Neural cell (in vitro differentiated cells): ENCODE data around the gene CDCP2. TPM values are rescaled to one million over a fixed set of nuclear protein-coding genes. Genes with fewer than 3 reads are reported as not detected.

Experiments used
- H2AFZ ChIP-seq: fragments of 200-600, 300-800 bp; sonication (generic), shearing (Covaris generic); 2 replicates; pipeline ENCODE4 v1.6.0; 2014; ENCODE audit warnings: low read depth, mild to moderate bottlenecking, antibody characterized with exemption, low read length, moderate library complexity
- H3F3A ChIP-seq: fragments of 200-600 bp; shearing (Covaris generic); 2 replicates; pipeline ENCODE4 v1.6.1; 2016; ENCODE audit warnings: mild to moderate bottlenecking, moderate library complexity, mixed read lengths, antibody characterized with exemption, low read length; ENCODE audit not compliant: insufficient read depth, poor library complexity, severe bottlenecking
- H3K27ac ChIP-seq: fragments of 200-600, 300-800 bp; sonication (generic), shearing (Covaris generic); 2 replicates; pipeline ENCODE4 v1.5.1; 2014; ENCODE audit warnings: mild to moderate bottlenecking, low read length, moderate library complexity
- H3K27me3 ChIP-seq: fragments of 300-800, 200-600 bp; sonication (generic), shearing (Covaris generic); 2 replicates; pipeline ENCODE4 v1.6.0; 2014; ENCODE audit warnings: mild to moderate bottlenecking, low read depth, low read length, moderate library complexity; ENCODE audit not compliant: insufficient read depth
- H3K36me3 ChIP-seq: fragments of 300-800, 200-600 bp; sonication (generic), shearing (Covaris generic); 2 replicates; pipeline ENCODE4 v1.5.1; 2014; ENCODE audit warnings: mild to moderate bottlenecking, antibody characterized with exemption, low read length, moderate library complexity; ENCODE audit not compliant: insufficient read depth
- H3K4me2 ChIP-seq: fragments of 300-800, 200-600 bp; sonication (generic), shearing (Covaris generic); 2 replicates; pipeline ENCODE4 v1.6.0; 2014; ENCODE audit warnings: mild to moderate bottlenecking, low read length
- H3K4me3 ChIP-seq: fragments of 300-800, 200-600 bp; sonication (generic), shearing (Covaris generic); 2 replicates; pipeline ENCODE4 v1.5.1; 2014; ENCODE audit warnings: mild to moderate bottlenecking, low read length, moderate library complexity
- H3K79me2 ChIP-seq: fragments of 200-600 bp; shearing (Covaris generic); replicated peaks from 2 replicates; pipeline ENCODE4 v1.6.0; 2014; ENCODE audit warnings: mild to moderate bottlenecking, low read length, moderate library complexity; ENCODE audit not compliant: insufficient read depth
- H3K9ac ChIP-seq: fragments of 300-800, 200-600 bp; sonication (generic), shearing (Covaris generic); 2 replicates; pipeline ENCODE4 v1.6.1; 2016; ENCODE audit warnings: mild to moderate bottlenecking, low read length, mixed read lengths
- H3K9me2 ChIP-seq: fragments of 200-600 bp; shearing (Covaris generic); 2 replicates; pipeline ENCODE4 v1.6.1; 2016; ENCODE audit warnings: mild to moderate bottlenecking, low read length, mixed read lengths; ENCODE audit not compliant: insufficient read depth
- H3K9me3 ChIP-seq: fragments of 200-600, 300-800 bp; sonication (generic), shearing (Covaris generic); 2 replicates; pipeline ENCODE4 v1.6.1; 2016; ENCODE audit warnings: mild to moderate bottlenecking, mixed run types, low read length, moderate library complexity, mixed read lengths
- H4K20me1 ChIP-seq: fragments of 200-600 bp; shearing (Covaris generic); 2 replicates; pipeline ENCODE4 v1.6.1; 2016; ENCODE audit warnings: mild to moderate bottlenecking, mixed run types; ENCODE audit not compliant: insufficient read depth
- EP300 ChIP-seq: fragments of 450-650 bp; conservative IDR thresholded peaks from 2 replicates; pipeline ENCODE4 v1.6.1; 2014; ENCODE audit warnings: antibody characterized with exemption, mild to moderate bottlenecking, moderate library complexity; ENCODE audit not compliant: poor library complexity, severe bottlenecking
- EZH2 ChIP-seq: fragments of 200-600, 300-800 bp; shearing (Covaris generic), sonication (generic); IDR thresholded peaks from 2 replicates; pipeline ENCODE4 v1.6.1; 2014; ENCODE audit warnings: antibody characterized with exemption, low read length, borderline replicate concordance, mild to moderate bottlenecking; ENCODE audit not compliant: insufficient read depth, poor library complexity, severe bottlenecking
- MXI1 ChIP-seq: fragments of 450-650 bp; conservative IDR thresholded peaks from 2 replicates; pipeline ENCODE4 v1.6.1; 2014; ENCODE audit warnings: antibody characterized with exemption, mild to moderate bottlenecking; ENCODE audit not compliant: poor library complexity, severe bottlenecking
- POLR2AphosphoS5 ChIP-seq: IDR thresholded peaks from 2 replicates; pipeline ENCODE4 v1.6.1; 2012
- RAD21 ChIP-seq: fragments of 450-650 bp; conservative IDR thresholded peaks from 2 replicates; pipeline ENCODE4 v1.6.1; 2014; ENCODE audit warnings: antibody characterized with exemption, mild to moderate bottlenecking, moderate library complexity
- REST ChIP-seq: IDR thresholded peaks from 2 replicates; pipeline ENCODE4 v1.6.1; 2012; ENCODE audit warnings: borderline replicate concordance
- SMC3 ChIP-seq: fragments of 450-650 bp; conservative IDR thresholded peaks from 2 replicates; pipeline ENCODE4 v1.6.1; 2014; ENCODE audit warnings: antibody characterized with exemption, mild to moderate bottlenecking, moderate library complexity; ENCODE audit not compliant: poor library complexity
- TAF1 ChIP-seq: IDR thresholded peaks from 2 replicates; pipeline ENCODE4 v1.6.1; 2012; ENCODE audit warnings: low read depth
- polyA plus RNA-seq: library from polyadenylated mRNA; depleted of rRNA; stranded (reverse); fragments of >200 nt; gene quantifications from 2 replicates; pipeline ENCODE4 v1.2.3, GENCODE V29; 2014
- TF ChIP-seq, protein P1 (sequence below): fragments of 450-650 bp; IDR thresholded peaks from 2 replicates; pipeline ENCODE4 v1.5.1; 2014; ENCODE audit warnings: antibody characterized with exemption, mild to moderate bottlenecking, moderate library complexity; ENCODE audit not compliant: poor library complexity, severe bottlenecking

CDCP2 gene
- polyA plus RNA-seq, 1 donor from 2014 or later: not detected

- H3F3A ChIP-seq: no peaks in the 10 kb centered on the region
- H3K79me2 ChIP-seq: no peaks in the 10 kb centered on the region
- H3K4me2 ChIP-seq: no peak overlapping the region
- no peaks in the 10 kb centered on the region for H4K20me1 ChIP-seq
- H2AFZ ChIP-seq: no peak overlapping the region
- TF ChIP-seq, protein P1, sequence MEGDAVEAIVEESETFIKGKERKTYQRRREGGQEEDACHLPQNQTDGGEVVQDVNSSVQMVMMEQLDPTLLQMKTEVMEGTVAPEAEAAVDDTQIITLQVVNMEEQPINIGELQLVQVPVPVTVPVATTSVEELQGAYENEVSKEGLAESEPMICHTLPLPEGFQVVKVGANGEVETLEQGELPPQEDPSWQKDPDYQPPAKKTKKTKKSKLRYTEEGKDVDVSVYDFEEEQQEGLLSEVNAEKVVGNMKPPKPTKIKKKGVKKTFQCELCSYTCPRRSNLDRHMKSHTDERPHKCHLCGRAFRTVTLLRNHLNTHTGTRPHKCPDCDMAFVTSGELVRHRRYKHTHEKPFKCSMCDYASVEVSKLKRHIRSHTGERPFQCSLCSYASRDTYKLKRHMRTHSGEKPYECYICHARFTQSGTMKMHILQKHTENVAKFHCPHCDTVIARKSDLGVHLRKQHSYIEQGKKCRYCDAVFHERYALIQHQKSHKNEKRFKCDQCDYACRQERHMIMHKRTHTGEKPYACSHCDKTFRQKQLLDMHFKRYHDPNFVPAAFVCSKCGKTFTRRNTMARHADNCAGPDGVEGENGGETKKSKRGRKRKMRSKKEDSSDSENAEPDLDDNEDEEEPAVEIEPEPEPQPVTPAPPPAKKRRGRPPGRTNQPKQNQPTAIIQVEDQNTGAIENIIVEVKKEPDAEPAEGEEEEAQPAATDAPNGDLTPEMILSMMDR: no peak
- TF ChIP-seq EZH2: no peak
- TF ChIP-seq SMC3: no peak
- no peak for TF ChIP-seq TAF1
- no peak for TF ChIP-seq POLR2AphosphoS5
- no peak for TF ChIP-seq RAD21
- no peak for TF ChIP-seq REST
- TF ChIP-seq EP300: no peak
- TF ChIP-seq MXI1: no peak
- no peaks in the 10 kb centered on the region for H3K9me3 ChIP-seq
- no peaks in the 10 kb centered on the region for H3K27me3 ChIP-seq
- H3K9me2 ChIP-seq: no peaks in the 10 kb centered on the region
- no peak overlapping the region for H3K27ac ChIP-seq
- no peak overlapping the region for H3K9ac ChIP-seq
- H3K36me3 ChIP-seq: no peaks in the 10 kb centered on the region
- no peak overlapping the region for H3K4me3 ChIP-seq
Measured at GRCh38 chr1:54176621-54177327, 24.0 kb upstream of the CDCP2 start.

DNA sequence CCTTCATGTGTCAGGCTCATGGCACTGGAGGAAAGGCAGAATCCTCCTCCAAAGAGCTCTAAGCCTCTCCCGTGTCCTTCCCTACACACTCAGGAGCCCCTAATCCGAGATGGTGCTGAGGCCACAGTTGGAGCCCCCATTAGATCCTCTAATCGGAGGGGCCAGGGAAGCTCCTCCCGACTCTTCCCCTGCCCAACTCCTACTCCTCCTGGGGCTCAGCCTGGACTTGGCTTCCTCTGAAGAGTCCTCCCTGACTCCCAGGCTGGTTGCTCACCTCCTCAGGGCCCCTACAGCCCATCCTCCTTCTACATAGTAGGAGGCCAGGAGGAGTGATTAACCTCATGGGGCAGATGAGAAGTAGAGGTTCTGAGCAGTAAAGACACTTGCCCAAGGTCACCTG, 21.3 kb upstream of the CDCP2 start:
- no peaks in the 10 kb centered on the region for H3K9me3 ChIP-seq
- no peaks in the 10 kb centered on the region for H3K27me3 ChIP-seq
- no peak overlapping the region for H3K4me3 ChIP-seq
- H2AFZ ChIP-seq: no peak overlapping the region
- H3K36me3 ChIP-seq: no peaks in the 10 kb centered on the region
- TF ChIP-seq, protein P1: no peak
- TF ChIP-seq SMC3 (no peak), EZH2 (no peak), RAD21 (no peak), REST (no peak), MXI1 (no peak), EP300 (no peak), POLR2AphosphoS5 (no peak), TAF1 (no peak)
- peak overlapping the region; percentile 19 for H3K27ac ChIP-seq
- H3K9me2 ChIP-seq: no peaks in the 10 kb centered on the region
- H3K79me2 ChIP-seq: no peaks in the 10 kb centered on the region
- H3K9ac ChIP-seq: no peak overlapping the region
- peak overlapping the region; percentile 14 for H3K4me2 ChIP-seq
- H3F3A ChIP-seq: no peaks in the 10 kb centered on the region
- no peaks in the 10 kb centered on the region for H4K20me1 ChIP-seq
